ENCODE measurements around the gene RPH3AL. TPM values are rescaled to one million over a fixed set of nuclear protein-coding genes. Genes with fewer than 3 reads are reported as not detected.

The RPH3AL gene
- total RNA-seq, 4 donors from 2014 or later, result 8.6 to 21.0 (median 17.4) TPM

DNA sequence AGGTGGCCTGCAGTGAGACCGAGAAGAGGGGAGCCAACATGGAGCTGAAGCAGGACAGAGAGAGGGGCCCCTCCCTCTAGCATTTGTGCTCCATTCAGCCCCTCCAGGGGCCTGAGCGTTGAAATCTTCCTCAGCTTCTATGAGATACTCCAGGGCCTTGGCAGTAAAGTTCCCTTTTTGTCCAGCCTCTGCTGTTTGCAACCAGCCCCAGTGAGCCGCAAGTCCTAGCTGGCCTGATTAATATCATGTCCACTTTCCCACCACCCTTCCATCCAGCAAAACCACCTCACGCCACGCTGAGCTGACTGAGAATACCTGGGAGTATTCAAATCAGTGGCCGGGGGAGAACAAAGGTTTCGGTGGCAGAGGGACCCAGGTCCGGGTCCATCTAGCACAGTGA lies 11.7 kb upstream of the RPH3AL start:
- H3K27me3 ChIP-seq, result no peaks in the 10 kb centered on the region
- ATAC-seq, result no peak
- no peak overlapping the region for H3K27ac ChIP-seq
- H3K36me3 ChIP-seq, result no peaks in the 10 kb centered on the region
- TF ChIP-seq POLR2A (IDR thresholded peaks at IDR 0.05) (no peak), CTCF (IDR thresholded peaks at IDR 0.05) (no peak), EP300 (IDR thresholded peaks at IDR 0.05) (no peak), POLR2AphosphoS5 (IDR thresholded peaks at IDR 0.05) (no peak)
- H3K4me1 ChIP-seq, result no peaks in the 10 kb centered on the region
- no peak overlapping the region for H3K4me3 ChIP-seq
- 59 to 70% methylated on average over 5 to 6 of the region's 8 CpGs for WGBS, 2 donors (ENCODE audit: low coverage in 1 of 2)
- peaks cover 0 to 6% (median 0%) of the 10 kb centered on the region in 3 donors for H3K9me3 ChIP-seq

- no peak for ATAC-seq
- Histone ChIP-seq H3K9me3 (no peaks in the 10 kb centered on the region), H3K27me3 (no peaks in the 10 kb centered on the region), H3K36me3 (no peaks in the 10 kb centered on the region), H3K4me1 (peaks cover 0 to 2% (median 0%) of the 10 kb centered on the region in 3 donors), H3K27ac (no peak overlapping the region), H3K4me3 (no peak overlapping the region)
- WGBS, 2 donors (ENCODE audit: low coverage in 1 of 2), result 89 to 100% methylated on average over 1 to 6 of the region's 14 CpGs
- no peak for TF ChIP-seq CTCF (IDR thresholded peaks at IDR 0.05)
- TF ChIP-seq POLR2AphosphoS5 (IDR thresholded peaks at IDR 0.05), result no peak
- TF ChIP-seq EP300 (IDR thresholded peaks at IDR 0.05), result no peak
- TF ChIP-seq POLR2A (IDR thresholded peaks at IDR 0.05), result no peak
Observed at GRCh38 chr17:362721-363120, 10.1 kb upstream of the RPH3AL start.

DNA sequence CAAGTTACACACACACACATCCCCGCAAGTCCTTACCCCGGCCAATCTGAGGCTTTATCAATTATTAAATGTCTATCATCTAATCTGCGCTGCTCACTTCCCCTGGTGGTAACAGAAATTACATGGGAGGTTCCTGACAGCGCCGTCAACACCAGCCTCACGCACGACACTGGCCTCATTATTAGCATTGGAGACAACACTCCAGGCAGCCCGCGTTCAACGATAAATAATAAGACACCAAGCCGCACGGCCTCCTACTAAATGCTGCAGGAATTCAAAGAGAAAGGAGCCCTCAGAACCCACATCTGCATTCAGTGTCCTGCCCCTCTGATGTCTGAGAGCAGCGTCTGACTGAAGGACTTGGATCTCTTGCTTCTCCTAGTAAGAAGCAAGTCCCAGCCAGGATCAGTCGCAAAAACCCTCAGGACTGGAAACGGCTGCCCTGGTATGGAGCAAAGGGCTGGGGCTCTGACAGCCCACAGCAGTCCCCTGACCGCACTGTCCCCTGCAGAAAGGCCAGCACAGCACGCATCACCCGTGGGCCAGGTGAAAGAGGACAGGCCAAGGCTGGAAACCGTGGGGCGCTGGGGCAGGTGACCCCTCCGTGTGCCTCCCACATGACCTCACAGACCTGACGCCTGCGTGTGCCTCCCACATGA lies 7.6 kb upstream of the RPH3AL start:
- Histone ChIP-seq H3K27me3 (no peaks in the 10 kb centered on the region), H3K36me3 (no peaks in the 10 kb centered on the region), H3K27ac (no peak overlapping the region), H3K4me1 (peaks cover 0 to 9% (median 0%) of the 10 kb centered on the region in 3 donors), H3K4me3 (no peak overlapping the region), H3K9me3 (no peaks in the 10 kb centered on the region)
- WGBS, 2 donors (ENCODE audit: low coverage in 1 of 2), result 67 to 74% methylated on average over 1 to 9 of the region's 23 CpGs
- ATAC-seq, result no peak
- no peak for TF ChIP-seq CTCF (IDR thresholded peaks at IDR 0.05)
- no peak for TF ChIP-seq EP300 (IDR thresholded peaks at IDR 0.05)
- TF ChIP-seq POLR2AphosphoS5 (IDR thresholded peaks at IDR 0.05), result no peak
- no peak for TF ChIP-seq POLR2A (IDR thresholded peaks at IDR 0.05)

- no peak overlapping the region for H3K27ac ChIP-seq
- H3K27me3 ChIP-seq, result no peaks in the 10 kb centered on the region
- ATAC-seq, result no peak
- H3K4me1 ChIP-seq, result peaks cover 0 to 10% (median 0%) of the 10 kb centered on the region in 3 donors
- 94% methylated on average over 10 to 14 of the region's 35 CpGs for WGBS, 2 donors (ENCODE audit: low coverage in 1 of 2)
- no peak overlapping the region for H3K4me3 ChIP-seq
- H3K36me3 ChIP-seq, result no peaks in the 10 kb centered on the region
- TF ChIP-seq POLR2A (IDR thresholded peaks at IDR 0.05), result no peak
- TF ChIP-seq EP300 (IDR thresholded peaks at IDR 0.05), result no peak
- no peaks in the 10 kb centered on the region for H3K9me3 ChIP-seq
Observed at GRCh38 chr17:358491-359151, 6.0 kb upstream of the RPH3AL start.

- peaks cover 0 to 19% (median 0%) of the 10 kb centered on the region in 3 donors for H3K4me1 ChIP-seq
- no peak overlapping the region for H3K27ac ChIP-seq
- H3K9me3 ChIP-seq, result no peaks in the 10 kb centered on the region
- no peaks in the 10 kb centered on the region for H3K27me3 ChIP-seq
- 43 to 70% methylated on average over 3 to 14 of the region's 14 CpGs for WGBS, 2 donors (ENCODE audit: low coverage in 1 of 2)
- ATAC-seq, result no peak
- no peak overlapping the region for H3K4me3 ChIP-seq
- TF ChIP-seq POLR2AphosphoS5 (IDR thresholded peaks at IDR 0.05) (no peak), EP300 (IDR thresholded peaks at IDR 0.05) (no peak)
- H3K36me3 ChIP-seq, result no peaks in the 10 kb centered on the region
Observed at GRCh38 chr17:357644-358043, 5.0 kb upstream of the RPH3AL start.

Data from gastroesophageal sphincter (tissue), 4 donors.